Measurements from ENCODE around the gene BMERB1.
"Not testable (repeated sequence)": the region's sequence is repeated elsewhere in the genome, so short reads cannot be mapped to it uniquely, and the experiment has no call there.

BMERB1 gene

GRCh38 chr16:15434425-15435215 lies at the start of gene BMERB1:
Gene BMERB1, plus strand, starts transcription at chr16:15434588. Its CDS starts 66 bp downstream, at chr16:15434654.
- DNase-seq (ENCODE audit: low read depth) = peak; percentile 20

DNA sequence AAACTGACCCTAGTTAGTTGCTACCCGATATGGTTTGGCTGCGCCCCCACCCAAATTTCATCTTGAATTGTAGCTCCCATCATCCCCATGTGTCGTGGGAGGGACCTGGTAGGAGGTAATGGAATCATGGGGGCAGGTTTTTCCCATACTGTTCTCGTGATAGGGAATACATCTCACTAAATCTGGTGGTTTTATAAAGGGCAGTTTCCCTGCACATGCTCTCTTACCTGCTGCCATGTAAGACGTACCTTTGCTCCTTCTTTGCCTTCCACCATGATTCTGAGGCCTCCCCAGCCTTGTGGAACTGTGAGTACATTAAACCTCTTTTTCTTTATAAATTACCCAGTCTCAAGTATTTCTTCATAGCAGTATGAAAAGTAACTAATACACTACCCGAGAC lies 46.3 kb upstream of the BMERB1 start:
- not testable (repeated sequence) for DNase-seq (ENCODE audit: low read depth)

DNA sequence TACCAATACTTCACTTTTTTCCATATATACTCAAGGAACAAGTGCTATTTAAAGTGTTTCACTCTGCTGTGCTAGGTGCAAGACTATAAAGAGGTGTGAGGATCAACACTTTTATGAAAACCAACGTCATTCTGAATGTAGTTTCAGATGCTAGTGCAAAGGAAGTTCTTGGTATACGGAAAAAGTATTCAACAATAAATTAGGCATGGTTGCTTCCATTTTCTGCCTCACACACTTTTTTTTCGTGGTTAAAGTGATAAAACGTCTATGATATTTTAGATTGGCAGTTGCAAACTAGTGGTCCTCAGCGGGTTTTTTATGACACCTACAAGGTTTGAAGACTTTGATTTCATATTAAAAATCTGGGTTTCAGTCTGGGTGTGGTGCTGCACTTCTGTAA lies 44.5 kb upstream of the BMERB1 start:
- DNase-seq (ENCODE audit: low read depth) = not testable (repeated sequence)

DNA sequence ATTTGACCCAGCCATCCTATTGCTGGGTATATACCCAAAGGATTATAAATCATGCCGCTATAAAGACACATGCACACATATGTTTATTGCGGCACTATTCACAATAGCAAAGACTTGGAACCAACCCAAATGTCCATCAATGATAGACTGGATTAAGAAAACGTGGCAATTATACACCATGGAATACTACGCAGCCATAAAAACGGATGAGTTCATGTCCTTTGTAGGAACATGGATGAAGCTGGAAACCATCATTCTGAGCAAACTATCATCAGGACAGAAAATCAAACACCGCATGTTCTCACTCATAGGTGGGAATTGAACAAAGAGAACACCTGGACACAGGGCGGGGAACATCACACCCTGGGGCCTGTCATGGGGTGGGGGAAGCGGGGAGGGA lies 41.4 kb upstream of the BMERB1 start:
- not testable (repeated sequence) for DNase-seq (ENCODE audit: low read depth)

- not testable (repeated sequence) for DNase-seq (ENCODE audit: low read depth)
Observed at GRCh38 chr16:15395631-15396508, 38.5 kb upstream of the BMERB1 start, which contains the start of gene MPV17L. Gene MPV17L, plus strand, starts transcription at chr16:15395754. Its CDS starts 144 bp downstream, at chr16:15395898.

GRCh38 chr16:15396509-15396829 lies 37.9 kb upstream of the BMERB1 start:
- not testable (repeated sequence) for DNase-seq (ENCODE audit: low read depth)

- DNase-seq (ENCODE audit: low read depth) = no peak
Observed at GRCh38 chr16:15396948-15397594, 37.3 kb upstream of the BMERB1 start.

- no peak for DNase-seq (ENCODE audit: low read depth)
Observed at GRCh38 chr16:15398618-15399316, 35.6 kb upstream of the BMERB1 start.

GRCh38 chr16:15399317-15399716 lies 35.1 kb upstream of the BMERB1 start:
- DNase-seq (ENCODE audit: low read depth) = no peak

DNA sequence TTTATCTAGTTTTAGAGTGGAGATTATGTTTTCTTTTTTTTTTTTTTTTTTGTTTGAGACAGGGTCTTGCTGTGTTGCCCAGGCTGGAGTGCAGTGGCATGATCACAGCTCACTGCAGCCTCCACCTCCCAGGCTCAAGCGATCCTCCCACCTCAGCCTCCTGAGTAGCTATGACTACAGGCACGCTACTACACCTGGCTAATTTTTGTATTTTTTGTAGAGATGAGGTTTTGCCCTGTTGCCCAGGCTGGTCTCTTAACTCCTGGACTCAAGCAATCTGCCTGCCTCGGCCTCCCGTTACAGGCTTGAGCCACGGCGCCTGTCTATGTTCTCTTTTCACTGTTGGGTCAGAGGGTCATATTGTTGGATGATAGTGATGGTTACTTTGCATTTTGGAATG lies 34.1 kb upstream of the BMERB1 start:
- DNase-seq (ENCODE audit: low read depth) = not testable (repeated sequence)

- no peak for DNase-seq (ENCODE audit: low read depth)
Observed at GRCh38 chr16:15401972-15402371, 32.4 kb upstream of the BMERB1 start.

- DNase-seq (ENCODE audit: low read depth) = no peak
Observed at GRCh38 chr16:15403392-15403995, 30.9 kb upstream of the BMERB1 start.

DNA sequence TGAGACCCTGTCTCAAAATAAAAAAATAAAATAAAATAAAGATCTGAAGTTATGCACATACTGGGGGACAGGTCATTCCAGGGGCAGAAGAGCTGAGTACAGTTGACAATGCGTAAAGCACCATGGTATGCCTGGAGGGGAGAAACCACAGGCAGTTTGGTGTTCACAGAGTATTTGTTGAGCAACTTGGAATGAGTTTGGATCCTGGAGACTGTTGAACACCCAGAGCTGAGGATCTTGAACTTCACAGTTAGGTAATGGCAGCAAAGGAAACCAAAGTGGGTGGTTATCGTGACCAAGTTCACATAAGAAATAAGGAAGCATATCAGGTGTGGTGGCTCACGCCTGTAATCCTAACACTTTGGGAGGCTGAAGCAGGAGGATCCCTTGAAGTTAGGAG lies 30.3 kb upstream of the BMERB1 start:
- DNase-seq (ENCODE audit: low read depth) = not testable (repeated sequence)

DNA sequence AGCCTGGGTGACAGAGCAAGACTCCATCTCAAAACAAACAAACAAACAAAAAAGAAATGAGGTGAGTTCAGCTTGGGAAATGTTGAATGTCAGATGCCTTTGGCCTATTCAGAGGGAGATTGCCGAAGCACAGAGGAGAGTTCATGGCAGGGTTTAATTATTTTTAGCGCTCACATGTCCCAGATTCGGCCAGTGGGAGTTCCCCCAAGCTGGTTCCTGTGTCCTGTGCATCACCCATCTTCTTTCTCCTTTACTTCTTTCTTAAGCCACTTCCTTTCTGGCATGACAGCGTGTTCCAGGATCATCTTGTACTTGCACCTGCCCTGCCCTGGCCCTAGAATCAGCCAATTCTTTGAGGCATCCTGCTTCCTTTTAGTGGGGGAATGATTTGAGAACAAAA lies 29.6 kb upstream of the BMERB1 start:
- no peak for DNase-seq (ENCODE audit: low read depth)

DNA sequence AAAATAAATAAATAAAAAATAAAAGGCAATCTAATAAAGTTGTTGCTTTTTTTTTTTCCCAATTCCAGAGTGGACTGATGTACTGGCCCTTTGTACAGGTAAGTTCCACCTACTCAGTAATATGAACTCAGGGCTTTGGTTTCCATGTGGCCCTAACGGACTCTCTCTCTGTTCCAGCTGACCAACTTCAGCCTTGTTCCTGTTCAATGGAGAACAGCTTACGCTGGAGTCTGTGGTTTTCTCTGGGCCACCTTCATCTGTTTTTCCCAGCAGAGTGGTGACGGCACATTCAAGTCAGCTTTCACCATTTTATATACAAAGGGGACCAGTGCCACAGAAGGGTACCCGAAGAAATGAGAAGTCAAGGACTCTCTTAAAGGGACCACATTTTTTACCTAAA lies 26.6 kb upstream of the BMERB1 start:
- not testable (repeated sequence) for DNase-seq (ENCODE audit: low read depth)

DNA sequence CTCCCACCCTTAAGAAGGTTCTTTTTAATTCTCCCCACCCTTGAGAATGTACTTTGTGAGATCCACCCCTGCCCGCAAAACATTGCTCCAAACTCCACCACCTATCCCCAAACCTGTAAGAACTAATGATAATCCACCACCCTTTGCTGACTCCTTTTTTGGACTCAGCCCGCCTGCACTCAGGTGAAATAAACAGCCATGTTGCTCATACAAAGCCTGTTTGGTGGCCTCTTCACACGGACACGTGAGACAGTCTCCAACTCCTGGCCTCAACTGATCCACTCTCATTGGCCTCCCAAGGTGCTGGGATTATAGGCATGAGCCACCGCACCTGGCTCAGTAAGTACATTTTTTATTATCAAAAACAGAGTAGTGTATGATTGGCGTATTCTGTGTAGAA lies 24.9 kb upstream of the BMERB1 start:
- not testable (repeated sequence) for DNase-seq (ENCODE audit: low read depth)

GRCh38 chr16:15415511-15415985 lies 18.8 kb upstream of the BMERB1 start:
- DNase-seq (ENCODE audit: low read depth) = no peak

- DNase-seq (ENCODE audit: low read depth) = no peak
Observed at GRCh38 chr16:15417197-15417596, 17.2 kb upstream of the BMERB1 start.

DNA sequence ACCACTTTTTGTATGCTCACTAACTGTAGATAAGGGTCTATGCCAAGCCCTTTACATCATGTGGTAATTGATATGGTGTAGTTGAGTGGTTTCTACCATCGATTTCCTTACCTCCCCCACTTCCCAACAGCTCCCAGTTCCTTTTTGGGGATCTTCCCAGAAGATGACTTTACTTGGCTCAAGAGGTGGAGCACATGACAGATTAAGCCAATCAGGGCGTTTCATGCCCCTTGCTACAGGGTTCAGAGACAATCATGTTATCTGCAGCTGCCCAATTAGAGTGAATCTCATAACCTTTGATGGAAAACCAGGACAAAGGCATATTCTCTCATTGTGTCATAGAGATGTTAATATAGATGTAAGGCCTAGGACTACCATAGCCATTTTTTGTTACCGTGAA lies 16.2 kb upstream of the BMERB1 start:
- DNase-seq (ENCODE audit: low read depth) = no peak

GRCh38 chr16:15421696-15422095 lies 12.7 kb upstream of the BMERB1 start:
- DNase-seq (ENCODE audit: low read depth) = not testable (repeated sequence)

DNA sequence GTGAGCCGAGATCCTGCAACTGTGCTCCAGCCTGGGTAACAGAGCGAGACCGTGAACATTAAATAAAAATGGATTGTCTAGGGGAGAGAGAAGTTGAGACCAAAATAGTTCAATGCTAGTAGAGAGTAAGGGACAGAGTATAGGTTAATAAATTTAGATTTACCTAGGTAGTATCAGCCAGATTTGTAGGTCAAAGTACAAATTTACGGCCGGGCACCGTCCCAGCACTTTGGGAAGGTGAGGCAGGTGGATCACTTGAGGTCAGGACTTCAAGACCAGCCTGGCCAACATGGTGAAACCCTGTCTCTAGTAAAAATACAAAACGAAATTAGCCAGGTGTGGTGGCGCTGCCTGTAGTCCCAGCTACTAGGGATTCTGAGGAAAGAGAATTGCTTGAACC lies 12.2 kb upstream of the BMERB1 start:
- no peak for DNase-seq (ENCODE audit: low read depth)
